OCI-LY1 (cell line): ENCODE data around the gene PCED1B.

Source experiments
- H2AFZ ChIP-seq: fragments of 200-600 bp; sonication (generic), shearing (Covaris generic); 2 replicates; pipeline ENCODE4 v1.6.0; 2014; ENCODE audit warnings: antibody characterized with exemption, mild to moderate bottlenecking, low read length
- H3F3A ChIP-seq: fragments of 200-600 bp; sonication (generic), shearing (Covaris generic); 2 replicates; pipeline ENCODE4 v1.6.0; 2014; ENCODE audit warnings: mild to moderate bottlenecking, antibody characterized with exemption, low read length, moderate library complexity; ENCODE audit not compliant: insufficient read depth
- H3K27ac ChIP-seq: fragments of 200-600 bp; sonication (generic); 2 replicates; pipeline ENCODE4 v1.5.1; 2014; ENCODE audit warnings: low read length, mixed run types, mild to moderate bottlenecking, low read depth; ENCODE audit not compliant: poor library complexity, severe bottlenecking
- H3K27me3 ChIP-seq: fragments of 200-600 bp; sonication (generic); 2 replicates; pipeline ENCODE4 v1.6.0; 2014; ENCODE audit warnings: antibody characterized with exemption, mild to moderate bottlenecking, low read length, moderate library complexity; ENCODE audit not compliant: insufficient read depth
- H3K36me3 ChIP-seq: fragments of 200-600 bp; sonication (generic); 2 replicates; pipeline ENCODE4 v1.6.1; 2014; ENCODE audit warnings: mild to moderate bottlenecking, antibody characterized with exemption, low read length, moderate library complexity, mixed read lengths; ENCODE audit not compliant: insufficient read depth
- H3K4me1 ChIP-seq: fragments of 200-600 bp; sonication (generic); 2 replicates; pipeline ENCODE4 v1.5.1; 2014; ENCODE audit warnings: mild to moderate bottlenecking, low read length, moderate library complexity; ENCODE audit not compliant: insufficient read depth, severe bottlenecking
- H3K4me2 ChIP-seq: fragments of 200-600 bp; sonication (generic), shearing (Covaris generic); 2 replicates; pipeline ENCODE4 v1.6.1; 2014; ENCODE audit warnings: low read length
- H3K4me3 ChIP-seq: fragments of 200-600 bp; sonication (generic); 2 replicates; pipeline ENCODE4 v1.5.1; 2014; ENCODE audit warnings: low read length, low read depth, mild to moderate bottlenecking, mixed read lengths; ENCODE audit not compliant: poor library complexity, severe bottlenecking
- H3K79me2 ChIP-seq: fragments of 200-600 bp; shearing (Covaris generic); 2 replicates; pipeline ENCODE4 v1.6.1; 2016; ENCODE audit warnings: mixed run types, low read length, mixed read lengths; ENCODE audit not compliant: insufficient read depth
- H3K9ac ChIP-seq: fragments of 200-600 bp; sonication (generic), shearing (Covaris generic); 2 replicates; pipeline ENCODE4 v1.6.1; 2014; ENCODE audit warnings: mild to moderate bottlenecking, low read length, mixed read lengths
- H3K9me2 ChIP-seq: fragments of 200-600 bp; sonication (generic), shearing (Covaris generic); 2 replicates; pipeline ENCODE4 v1.6.1; 2014; ENCODE audit warnings: low read depth, mild to moderate bottlenecking, low read length, mixed read lengths
- H3K9me3 ChIP-seq: fragments of 200-600 bp; shearing (Covaris generic); 2 replicates; pipeline ENCODE4 v1.6.1; 2014; ENCODE audit warnings: low read length, mixed read lengths
- H4K20me1 ChIP-seq: fragments of 200-600 bp; sonication (generic), shearing (Covaris generic); 2 replicates; pipeline ENCODE4 v1.6.0; 2016; ENCODE audit warnings: mild to moderate bottlenecking, low read length; ENCODE audit not compliant: insufficient read depth
- CTCF ChIP-seq: fragments of 200-600 bp; sonication (generic), shearing (Covaris generic); IDR thresholded peaks from 2 replicates; pipeline ENCODE4 v1.5.1; 2017; ENCODE audit warnings: mild to moderate bottlenecking, antibody characterized with exemption, low read length, moderate library complexity, mixed read lengths
- EZH2 ChIP-seq: fragments of 200-600 bp; sonication (generic), shearing (Covaris generic); IDR thresholded peaks from 2 replicates; pipeline ENCODE4 v1.8.0; 2017; ENCODE audit warnings: borderline replicate concordance, mixed run types, mild to moderate bottlenecking, antibody characterized with exemption, low read length, moderate library complexity, mixed read lengths

The PCED1B gene

GRCh38 chr12:47070310-47070709 lies 9.1 kb upstream of the PCED1B start:
- H3K27ac ChIP-seq = no peak overlapping the region
- H3K4me2 ChIP-seq = no peak overlapping the region
- H3K9me3 ChIP-seq = no peaks in the 10 kb centered on the region
- no peaks in the 10 kb centered on the region for H3K36me3 ChIP-seq
- H3K9ac ChIP-seq = no peak overlapping the region
- no peak overlapping the region for H2AFZ ChIP-seq
- no peaks in the 10 kb centered on the region for H3F3A ChIP-seq
- H3K27me3 ChIP-seq = no peaks in the 10 kb centered on the region
- H3K79me2 ChIP-seq = no peaks in the 10 kb centered on the region
- TF ChIP-seq EZH2 (no peak), CTCF (no peak)
- H3K4me1 ChIP-seq = no peaks in the 10 kb centered on the region
- H3K9me2 ChIP-seq = no peaks in the 10 kb centered on the region
- no peak overlapping the region for H3K4me3 ChIP-seq
- no peaks in the 10 kb centered on the region for H4K20me1 ChIP-seq

DNA sequence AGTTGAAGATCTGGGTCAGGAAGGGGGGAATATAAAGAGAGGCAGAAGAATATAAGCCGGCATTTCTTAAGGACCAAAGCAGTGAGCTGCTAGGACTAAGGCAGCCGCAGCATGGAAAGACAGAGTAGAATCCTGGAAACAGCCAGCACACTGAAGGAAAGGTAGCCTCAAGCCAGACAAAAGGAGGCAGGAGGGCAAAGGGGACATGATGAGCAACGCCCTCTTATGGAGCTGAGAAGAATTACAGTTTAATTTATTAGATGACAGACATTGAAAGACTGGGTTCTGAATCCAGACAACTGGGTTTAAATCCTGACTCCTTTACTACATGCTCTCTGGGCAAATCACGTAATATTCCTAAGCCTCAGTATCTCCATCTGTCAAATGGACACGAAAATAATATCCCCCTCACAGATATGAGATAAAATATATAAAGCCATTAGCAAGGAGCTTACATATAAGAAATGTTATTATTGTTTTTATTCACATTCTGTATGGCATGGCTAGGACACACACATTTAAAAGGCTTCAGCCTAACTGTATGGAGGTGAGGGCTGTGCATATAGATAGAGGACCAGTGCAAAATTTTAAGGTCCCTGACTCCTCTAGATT lies 8.1 kb upstream of the PCED1B start:
- H3K4me3 ChIP-seq = no peak overlapping the region
- H3K9me2 ChIP-seq = no peaks in the 10 kb centered on the region
- H3K9ac ChIP-seq = no peak overlapping the region
- TF ChIP-seq EZH2 (no peak), CTCF (peak; percentile 67)
- no peaks in the 10 kb centered on the region for H3F3A ChIP-seq
- no peak overlapping the region for H2AFZ ChIP-seq
- H4K20me1 ChIP-seq = no peaks in the 10 kb centered on the region
- no peaks in the 10 kb centered on the region for H3K9me3 ChIP-seq
- no peaks in the 10 kb centered on the region for H3K4me1 ChIP-seq
- H3K79me2 ChIP-seq = no peaks in the 10 kb centered on the region
- H3K4me2 ChIP-seq = no peak overlapping the region
- no peaks in the 10 kb centered on the region for H3K36me3 ChIP-seq
- no peaks in the 10 kb centered on the region for H3K27me3 ChIP-seq
- no peak overlapping the region for H3K27ac ChIP-seq

DNA sequence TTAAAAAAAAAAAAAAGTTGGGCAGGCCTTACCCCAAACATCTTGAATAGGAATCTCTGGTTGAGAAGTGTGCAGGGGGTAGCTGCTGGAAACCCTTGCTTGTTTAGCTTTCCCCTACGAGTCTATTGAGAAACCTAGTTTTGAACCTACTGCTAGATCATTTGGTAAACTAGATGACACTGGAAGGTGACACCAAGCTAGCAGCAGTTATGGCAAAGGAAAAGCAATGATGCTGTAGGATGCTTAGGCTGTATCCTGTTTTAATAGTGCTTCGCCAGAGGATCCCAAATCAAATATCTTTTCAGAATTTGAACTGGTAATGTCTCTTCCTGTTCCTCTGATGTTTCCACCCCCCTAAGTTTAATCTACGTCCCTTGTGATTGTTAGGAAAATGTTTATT lies 5.5 kb upstream of the PCED1B start:
- H3K79me2 ChIP-seq = no peaks in the 10 kb centered on the region
- H3F3A ChIP-seq = no peaks in the 10 kb centered on the region
- H3K9me2 ChIP-seq = no peaks in the 10 kb centered on the region
- H3K4me1 ChIP-seq = peaks cover 26% of the 10 kb centered on the region
- no peak overlapping the region for H3K9ac ChIP-seq
- no peak for TF ChIP-seq CTCF
- TF ChIP-seq EZH2 = no peak
- H2AFZ ChIP-seq = no peak overlapping the region
- H3K4me3 ChIP-seq = no peak overlapping the region
- no peak overlapping the region for H3K27ac ChIP-seq
- no peaks in the 10 kb centered on the region for H4K20me1 ChIP-seq
- H3K27me3 ChIP-seq = no peaks in the 10 kb centered on the region
- H3K9me3 ChIP-seq = no peaks in the 10 kb centered on the region
- no peak overlapping the region for H3K4me2 ChIP-seq
- H3K36me3 ChIP-seq = 0 out of 2 replicates have a peak, but pooled peaks cover 6% of the 10 kb centered on the region
